Smooth muscle cell (in vitro differentiated cells): Measurements from ENCODE around the gene HEATR5B. TPM values are rescaled to one million over a fixed set of nuclear protein-coding genes. Genes with fewer than 3 reads are reported as not detected.
"Not testable (repeated sequence)": the region's sequence is repeated elsewhere in the genome, so short reads cannot be mapped to it uniquely, and the experiment has no call there.

Experiments used
- DNase-seq: peaks from one replicate; lab custom pipeline; 2025; ENCODE audit not compliant: unreplicated experiment; lab: John Stamatoyannopoulos, UW
- H2AFZ ChIP-seq: fragments of 200-600 bp; sonication (generic); 2 replicates; pipeline ENCODE4 v1.6.0; 2016; ENCODE audit warnings: antibody characterized with exemption, low read depth, mild to moderate bottlenecking
- H3F3A ChIP-seq: fragments of 200-600 bp; sonication (generic); 2 replicates; pipeline ENCODE4 v1.6.0; 2017; ENCODE audit warnings: antibody characterized with exemption, low read depth
- H3K27ac ChIP-seq: fragments of 200-600 bp; sonication (generic); 2 replicates; pipeline ENCODE4 v1.5.1; 2016; ENCODE audit warnings: low read depth, mild to moderate bottlenecking
- H3K27me3 ChIP-seq: fragments of 200-600 bp; sonication (generic); 2 replicates; pipeline ENCODE4 v1.6.1; 2016; ENCODE audit warnings: low read depth, mild to moderate bottlenecking
- H3K36me3 ChIP-seq: fragments of 200-600 bp; sonication (generic); 2 replicates; pipeline ENCODE4 v1.5.1; 2016; ENCODE audit warnings: low read depth
- H3K4me1 ChIP-seq: fragments of 200-600 bp; sonication (generic); 2 replicates; pipeline ENCODE4 v1.5.1; 2016; ENCODE audit warnings: low read depth
- H3K4me2 ChIP-seq: fragments of 200-600 bp; sonication (generic); 2 replicates; pipeline ENCODE4 v1.6.0; 2016; ENCODE audit warnings: mild to moderate bottlenecking
- H3K4me3 ChIP-seq: fragments of 200-600 bp; sonication (generic); 2 replicates; pipeline ENCODE4 v1.5.1; 2016; ENCODE audit warnings: mild to moderate bottlenecking
- H3K79me2 ChIP-seq: fragments of 200-600 bp; sonication (generic); 2 replicates; pipeline ENCODE4 v1.6.0; 2016; ENCODE audit warnings: low read depth, mild to moderate bottlenecking
- H3K9ac ChIP-seq: fragments of 200-600 bp; sonication (generic); 2 replicates; pipeline ENCODE4 v1.6.0; 2016; ENCODE audit warnings: low read depth
- H3K9me3 ChIP-seq: fragments of 200-600 bp; sonication (generic); replicated peaks from 2 replicates; pipeline ENCODE4 v1.5.1; 2016; ENCODE audit warnings: low read depth
- H4K20me1 ChIP-seq: fragments of 200-600 bp; sonication (generic); 2 replicates; pipeline ENCODE4 v1.6.0; 2016; ENCODE audit warnings: low read depth
- WGBS: methylation state at CpG from one replicate; pipeline ENCODE4 v1.1.7; 2016; ENCODE audit warnings: low lambda C conversion rate; 5-methylcytosine and 5-hydroxymethylcytosine counted together
- polyA plus RNA-seq: library from polyadenylated mRNA; unstranded; fragments of >200 nt; fragmentation: Nextera tagmentation; extraction: Ambion mirVana; gene quantifications from 2 replicates; pipeline ENCODE4 v1.2.1, GENCODE V29; 2016
- total RNA-seq: library from RNA; depleted of rRNA; stranded (reverse); fragments of >200 nt; gene quantifications from 2 replicates; pipeline ENCODE4 v1.2.3, GENCODE V29; 2014
- TF ChIP-seq, protein P1 (sequence below): fragments of 200-600 bp; sonication (generic); IDR thresholded peaks from 2 replicates; pipeline ENCODE4 v1.5.1; 2017; ENCODE audit warnings: borderline replicate concordance, mild to moderate bottlenecking, antibody characterized with exemption; ENCODE audit not compliant: insufficient read depth, poor library complexity, severe bottlenecking

The HEATR5B gene
- total and polyA plus RNA-seq, 2 experiments from 2014 or later, result 4.4 to 14.7 TPM

DNA sequence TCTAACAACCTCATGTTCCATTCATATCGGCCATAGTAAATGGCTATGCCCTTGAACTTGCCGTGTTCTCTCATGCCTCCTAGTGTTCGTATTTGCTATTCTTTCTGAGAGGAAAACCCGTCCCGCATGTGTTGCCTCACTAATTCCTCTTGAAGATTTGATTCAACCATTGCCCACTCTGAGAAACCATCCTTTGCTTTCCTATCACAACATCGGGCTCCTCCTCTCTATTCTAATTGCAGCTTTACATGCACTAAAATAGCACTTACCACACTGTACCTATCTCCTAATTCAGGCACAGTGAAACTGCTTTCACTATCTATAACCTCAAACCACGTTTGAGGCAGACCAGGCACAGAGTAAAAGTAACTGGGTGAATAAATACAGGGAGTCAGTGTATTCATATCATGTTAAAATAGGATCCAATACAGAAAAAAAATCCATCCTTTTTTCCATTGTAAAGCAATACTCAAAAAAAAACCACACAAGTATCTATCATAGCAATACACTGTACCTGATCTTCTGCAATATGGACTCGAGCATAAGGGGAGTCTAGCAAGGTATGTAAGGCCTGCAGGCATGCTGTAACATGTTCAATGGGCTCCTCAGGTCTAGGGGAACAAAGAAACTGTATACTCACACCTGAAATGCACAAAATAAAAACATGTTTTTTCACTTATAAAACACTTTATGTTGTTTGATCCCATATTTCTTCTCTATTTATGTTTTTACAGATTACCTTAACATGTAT, 78.9 kb downstream of the HEATR5B start:
- no peak for DNase-seq
- H3K4me2 ChIP-seq, result no peak overlapping the region
- no peak overlapping the region for H2AFZ ChIP-seq

DNA sequence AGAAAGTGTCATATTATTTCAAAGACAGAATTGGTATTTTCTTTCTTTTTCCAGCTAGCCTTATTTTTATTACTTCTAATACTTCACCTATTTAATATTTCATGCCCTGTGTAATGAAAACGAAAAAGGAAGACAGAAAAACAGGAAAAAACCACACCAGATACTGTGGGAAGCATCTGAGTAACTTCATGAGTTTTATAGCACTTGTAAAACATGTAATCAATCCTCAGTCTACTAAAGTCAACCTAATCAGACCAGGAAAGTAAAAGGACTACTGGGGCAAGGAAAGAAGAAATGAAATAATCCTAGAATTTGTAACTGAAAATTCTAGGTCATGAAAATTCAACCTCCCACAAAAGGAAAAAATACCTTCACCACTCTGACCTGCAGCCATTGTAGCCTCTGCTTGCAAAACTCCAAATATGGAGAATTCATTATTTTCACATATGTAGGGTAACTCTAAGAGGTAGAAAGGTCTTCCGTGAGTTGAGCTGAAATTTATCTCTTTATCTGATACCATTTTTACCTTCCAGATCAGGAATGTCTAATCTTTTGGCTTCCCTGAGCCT, 83.1 kb downstream of the HEATR5B start:
- Histone ChIP-seq H3K4me3 (no peak overlapping the region), H3K36me3 (peaks cover 24% of the 10 kb centered on the region), H2AFZ (no peak overlapping the region), H3K27ac (no peak overlapping the region), H3K27me3 (no peaks in the 10 kb centered on the region), H3K9me3 (no peaks in the 10 kb centered on the region), H3K4me2 (no peak overlapping the region), H3F3A (no peaks in the 10 kb centered on the region), H3K9ac (no peak overlapping the region), H3K79me2 (no peaks in the 10 kb centered on the region), H4K20me1 (no peaks in the 10 kb centered on the region), H3K4me1 (no peaks in the 10 kb centered on the region)
- TF ChIP-seq, protein P1, sequence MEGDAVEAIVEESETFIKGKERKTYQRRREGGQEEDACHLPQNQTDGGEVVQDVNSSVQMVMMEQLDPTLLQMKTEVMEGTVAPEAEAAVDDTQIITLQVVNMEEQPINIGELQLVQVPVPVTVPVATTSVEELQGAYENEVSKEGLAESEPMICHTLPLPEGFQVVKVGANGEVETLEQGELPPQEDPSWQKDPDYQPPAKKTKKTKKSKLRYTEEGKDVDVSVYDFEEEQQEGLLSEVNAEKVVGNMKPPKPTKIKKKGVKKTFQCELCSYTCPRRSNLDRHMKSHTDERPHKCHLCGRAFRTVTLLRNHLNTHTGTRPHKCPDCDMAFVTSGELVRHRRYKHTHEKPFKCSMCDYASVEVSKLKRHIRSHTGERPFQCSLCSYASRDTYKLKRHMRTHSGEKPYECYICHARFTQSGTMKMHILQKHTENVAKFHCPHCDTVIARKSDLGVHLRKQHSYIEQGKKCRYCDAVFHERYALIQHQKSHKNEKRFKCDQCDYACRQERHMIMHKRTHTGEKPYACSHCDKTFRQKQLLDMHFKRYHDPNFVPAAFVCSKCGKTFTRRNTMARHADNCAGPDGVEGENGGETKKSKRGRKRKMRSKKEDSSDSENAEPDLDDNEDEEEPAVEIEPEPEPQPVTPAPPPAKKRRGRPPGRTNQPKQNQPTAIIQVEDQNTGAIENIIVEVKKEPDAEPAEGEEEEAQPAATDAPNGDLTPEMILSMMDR, result no peak
- WGBS, result 88% methylated on average over 2 of the region's 2 CpGs
- no peak for DNase-seq

More for the DNA sequence above, 78.9 kb downstream of the HEATR5B start:
- no peaks in the 10 kb centered on the region for H3K9me3 ChIP-seq
- no peaks in the 10 kb centered on the region for H3K79me2 ChIP-seq
- 58% methylated on average over 8 of the region's 8 CpGs for WGBS
- H3K4me1 ChIP-seq, result no peaks in the 10 kb centered on the region
- H3K4me3 ChIP-seq, result no peak overlapping the region
- H3K27me3 ChIP-seq, result no peaks in the 10 kb centered on the region
- no peaks in the 10 kb centered on the region for H3F3A ChIP-seq
- peaks cover 19% of the 10 kb centered on the region for H3K36me3 ChIP-seq
- H4K20me1 ChIP-seq, result no peaks in the 10 kb centered on the region
- TF ChIP-seq, protein P1, result peak; percentile 36
- H3K27ac ChIP-seq, result no peak overlapping the region
- H3K9ac ChIP-seq, result no peak overlapping the region

DNA sequence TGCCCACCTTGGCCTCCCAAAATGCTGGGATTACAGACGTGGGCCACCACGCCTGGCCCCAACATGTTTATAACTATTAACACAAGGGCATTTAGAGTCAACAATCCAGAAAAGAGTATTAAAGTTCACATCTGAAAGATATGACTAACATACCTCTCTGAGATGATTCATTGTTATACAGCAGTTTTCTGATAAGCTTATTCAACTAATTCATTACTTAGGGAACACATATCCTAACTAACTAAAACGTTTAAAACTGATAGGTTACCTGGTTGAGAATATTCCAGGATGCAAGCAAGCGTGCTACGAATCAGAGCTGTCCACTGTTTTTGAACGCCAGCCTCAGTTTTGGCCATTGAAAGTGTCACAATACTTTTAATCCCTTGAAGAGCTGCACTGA, 83.9 kb downstream of the HEATR5B start:
- Histone ChIP-seq H3F3A (no peaks in the 10 kb centered on the region), H3K4me2 (no peak overlapping the region), H2AFZ (no peak overlapping the region), H3K36me3 (peaks cover 24% of the 10 kb centered on the region), H3K9me3 (no peaks in the 10 kb centered on the region), H4K20me1 (no peaks in the 10 kb centered on the region), H3K79me2 (no peaks in the 10 kb centered on the region), H3K27me3 (no peaks in the 10 kb centered on the region), H3K9ac (no peak overlapping the region), H3K27ac (no peak overlapping the region), H3K4me1 (no peaks in the 10 kb centered on the region), H3K4me3 (no peak overlapping the region)
- DNase-seq, result no peak
- TF ChIP-seq, protein P1, result no peak
- 92% methylated on average over 6 of the region's 6 CpGs for WGBS

DNA sequence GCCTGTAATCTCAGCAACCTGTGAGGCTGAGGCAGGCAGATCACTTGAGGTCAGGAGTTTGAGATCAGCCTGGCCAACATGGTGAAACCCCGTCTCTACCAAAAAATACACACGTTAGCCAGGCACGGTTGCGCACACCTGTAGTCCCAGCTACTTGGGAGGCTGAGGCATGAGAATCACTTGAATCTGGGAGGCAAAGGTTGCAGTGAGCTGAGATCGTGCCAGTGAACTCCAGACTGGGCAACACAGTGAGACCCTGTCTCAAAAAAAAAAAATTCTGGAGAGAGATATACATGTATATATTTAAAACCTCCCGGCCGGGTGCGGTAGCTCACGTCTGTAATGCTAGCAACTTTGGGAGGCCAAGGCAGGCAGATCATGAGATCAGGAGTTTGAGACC, 84.8 kb downstream of the HEATR5B start:
- H4K20me1 ChIP-seq, H3K4me2 ChIP-seq, H3K9me3 ChIP-seq, H3K4me1 ChIP-seq, H3K79me2 ChIP-seq, H3K9ac ChIP-seq, H3K27me3 ChIP-seq, DNase-seq, H3K27ac ChIP-seq, H2AFZ ChIP-seq, H3F3A ChIP-seq, H3K4me3 ChIP-seq: not testable (repeated sequence)
- WGBS, result over 99% methylated on average over 9 of the region's 9 CpGs
- peaks cover 24% of the 10 kb centered on the region for H3K36me3 ChIP-seq
